ENCODE data around the gene KRTAP5-5.
"Not testable (repeated sequence)": the region's sequence is repeated elsewhere in the genome, so short reads cannot be mapped to it uniquely, and the experiment has no call there.

Gene KRTAP5-5

GRCh38 chr11:1643146-1643690, 13.6 kb downstream of the KRTAP5-5 start:
- peaks cover 3% of the 10 kb centered on the region; the same call in 1 of the 2 replicates for H3K27me3 ChIP-seq (ENCODE audit: insufficient read depth, low read length)
- 95% methylated on average over 18 of the region's 20 CpGs for WGBS
- no peak overlapping the region for H3K9ac ChIP-seq (ENCODE audit: low read depth, low read length)
- H3K4me3 ChIP-seq (ENCODE audit: low read length): no peak overlapping the region
- no peak overlapping the region for H3K27ac ChIP-seq (ENCODE audit: low read depth, low read length)
- no peaks in the 10 kb centered on the region for H3K36me3 ChIP-seq (ENCODE audit: insufficient read depth, low read length)
- no peaks in the 10 kb centered on the region for H3K4me1 ChIP-seq (ENCODE audit: insufficient read depth, low read length)
- H3K9me3 ChIP-seq (ENCODE audit: insufficient read depth, low read depth, low read length): no peaks in the 10 kb centered on the region

GRCh38 chr11:1644601-1645356, 15.2 kb downstream of the KRTAP5-5 start:
- Histone ChIP-seq H3K27ac (ENCODE audit: low read depth, low read length) (no peak overlapping the region), H3K27me3 (ENCODE audit: insufficient read depth, low read length) (peaks cover 3% of the 10 kb centered on the region; the same call in 1 of the 2 replicates), H3K9ac (ENCODE audit: low read depth, low read length) (no peak overlapping the region), H3K36me3 (ENCODE audit: insufficient read depth, low read length) (no peaks in the 10 kb centered on the region), H3K9me3 (ENCODE audit: insufficient read depth, low read depth, low read length) (no peaks in the 10 kb centered on the region), H3K4me1 (ENCODE audit: insufficient read depth, low read length) (no peaks in the 10 kb centered on the region), H3K4me3 (ENCODE audit: low read length) (no peak overlapping the region)
- 92% methylated on average over 19 of the region's 20 CpGs for WGBS

GRCh38 chr11:1645357-1645821, 15.8 kb downstream of the KRTAP5-5 start:
- Histone ChIP-seq H3K9ac (ENCODE audit: low read depth, low read length) (no peak overlapping the region), H3K36me3 (ENCODE audit: insufficient read depth, low read length) (no peaks in the 10 kb centered on the region), H3K27ac (ENCODE audit: low read depth, low read length) (no peak overlapping the region), H3K27me3 (ENCODE audit: insufficient read depth, low read length) (peaks cover 3% of the 10 kb centered on the region; the same call in 1 of the 2 replicates), H3K4me3 (ENCODE audit: low read length) (no peak overlapping the region), H3K9me3 (ENCODE audit: insufficient read depth, low read depth, low read length) (no peaks in the 10 kb centered on the region), H3K4me1 (ENCODE audit: insufficient read depth, low read length) (no peaks in the 10 kb centered on the region)
- 92% methylated on average over 12 of the region's 12 CpGs for WGBS

- H3K4me3 ChIP-seq (ENCODE audit: low read length); H3K9me3 ChIP-seq (ENCODE audit: insufficient read depth, low read depth, low read length); H3K27me3 ChIP-seq (ENCODE audit: insufficient read depth, low read length); H3K27ac ChIP-seq (ENCODE audit: low read depth, low read length); H3K9ac ChIP-seq (ENCODE audit: low read depth, low read length); H3K36me3 ChIP-seq (ENCODE audit: insufficient read depth, low read length); H3K4me1 ChIP-seq (ENCODE audit: insufficient read depth, low read length): not testable (repeated sequence)
- WGBS: 80% methylated on average over 8 of the region's 10 CpGs
These were observed 17.0 kb downstream of the KRTAP5-5 start for GRCh38 chr11:1646540-1646939.

- Histone ChIP-seq H3K27me3 (ENCODE audit: insufficient read depth, low read length) (peaks cover 3% of the 10 kb centered on the region), H3K27ac (ENCODE audit: low read depth, low read length) (no peak overlapping the region), H3K36me3 (ENCODE audit: insufficient read depth, low read length) (no peaks in the 10 kb centered on the region), H3K4me3 (ENCODE audit: low read length) (no peak overlapping the region), H3K9me3 (ENCODE audit: insufficient read depth, low read depth, low read length) (no peaks in the 10 kb centered on the region), H3K4me1 (ENCODE audit: insufficient read depth, low read length) (no peaks in the 10 kb centered on the region), H3K9ac (ENCODE audit: low read depth, low read length) (no peak overlapping the region)
- 93% methylated on average over 35 of the region's 35 CpGs for WGBS
These were observed 18.5 kb downstream of the KRTAP5-5 start for GRCh38 chr11:1647901-1648652.

GRCh38 chr11:1648653-1649420, 19.3 kb downstream of the KRTAP5-5 start:
- H3K9me3 ChIP-seq (ENCODE audit: insufficient read depth, low read depth, low read length): no peaks in the 10 kb centered on the region
- H3K4me3 ChIP-seq (ENCODE audit: low read length): no peak overlapping the region
- H3K27me3 ChIP-seq (ENCODE audit: insufficient read depth, low read length): peaks cover 7% of the 10 kb centered on the region
- H3K9ac ChIP-seq (ENCODE audit: low read depth, low read length): no peak overlapping the region
- H3K27ac ChIP-seq (ENCODE audit: low read depth, low read length): no peak overlapping the region
- no peaks in the 10 kb centered on the region for H3K4me1 ChIP-seq (ENCODE audit: insufficient read depth, low read length)
- no peaks in the 10 kb centered on the region for H3K36me3 ChIP-seq (ENCODE audit: insufficient read depth, low read length)
- 92% methylated on average over 28 of the region's 28 CpGs for WGBS

- Histone ChIP-seq H3K27ac (ENCODE audit: low read depth, low read length) (no peak overlapping the region), H3K9me3 (ENCODE audit: insufficient read depth, low read depth, low read length) (no peaks in the 10 kb centered on the region), H3K36me3 (ENCODE audit: insufficient read depth, low read length) (no peaks in the 10 kb centered on the region), H3K27me3 (ENCODE audit: insufficient read depth, low read length) (peaks cover 11% of the 10 kb centered on the region), H3K4me3 (ENCODE audit: low read length) (no peak overlapping the region), H3K9ac (ENCODE audit: low read depth, low read length) (no peak overlapping the region), H3K4me1 (ENCODE audit: insufficient read depth, low read length) (no peaks in the 10 kb centered on the region)
- 80% methylated on average over 15 of the region's 15 CpGs for WGBS
These were observed 20.7 kb downstream of the KRTAP5-5 start for GRCh38 chr11:1650034-1650917.

- no peak overlapping the region for H3K9ac ChIP-seq (ENCODE audit: low read depth, low read length)
- no peak overlapping the region for H3K27ac ChIP-seq (ENCODE audit: low read depth, low read length)
- H3K4me1 ChIP-seq (ENCODE audit: insufficient read depth, low read length): no peaks in the 10 kb centered on the region
- peaks cover 11% of the 10 kb centered on the region for H3K27me3 ChIP-seq (ENCODE audit: insufficient read depth, low read length)
- no peaks in the 10 kb centered on the region for H3K9me3 ChIP-seq (ENCODE audit: insufficient read depth, low read depth, low read length)
- WGBS: 73% methylated on average over 5 of the region's 5 CpGs
- H3K4me3 ChIP-seq (ENCODE audit: low read length): no peak overlapping the region
- H3K36me3 ChIP-seq (ENCODE audit: insufficient read depth, low read length): no peaks in the 10 kb centered on the region
These were observed 21.3 kb downstream of the KRTAP5-5 start for GRCh38 chr11:1650918-1651262.

- no peak overlapping the region for H3K27ac ChIP-seq (ENCODE audit: low read depth, low read length)
- no peak overlapping the region for H3K4me3 ChIP-seq (ENCODE audit: low read length)
- peaks cover 11% of the 10 kb centered on the region for H3K27me3 ChIP-seq (ENCODE audit: insufficient read depth, low read length)
- H3K36me3 ChIP-seq (ENCODE audit: insufficient read depth, low read length): no peaks in the 10 kb centered on the region
- no peaks in the 10 kb centered on the region for H3K4me1 ChIP-seq (ENCODE audit: insufficient read depth, low read length)
- no peaks in the 10 kb centered on the region for H3K9me3 ChIP-seq (ENCODE audit: insufficient read depth, low read depth, low read length)
- H3K9ac ChIP-seq (ENCODE audit: low read depth, low read length): no peak overlapping the region
- WGBS: 87% methylated on average over 7 of the region's 7 CpGs
These were observed 21.9 kb downstream of the KRTAP5-5 start for GRCh38 chr11:1651411-1651980.

GRCh38 chr11:1652026-1652425, 22.5 kb downstream of the KRTAP5-5 start:
- no peak overlapping the region for H3K27ac ChIP-seq (ENCODE audit: low read depth, low read length)
- no peak overlapping the region for H3K9ac ChIP-seq (ENCODE audit: low read depth, low read length)
- H3K4me3 ChIP-seq (ENCODE audit: low read length): no peak overlapping the region
- H3K9me3 ChIP-seq (ENCODE audit: insufficient read depth, low read depth, low read length): no peaks in the 10 kb centered on the region
- peaks cover 11% of the 10 kb centered on the region for H3K27me3 ChIP-seq (ENCODE audit: insufficient read depth, low read length)
- 85% methylated on average over 19 of the region's 19 CpGs for WGBS
- H3K4me1 ChIP-seq (ENCODE audit: insufficient read depth, low read length): no peaks in the 10 kb centered on the region
- no peaks in the 10 kb centered on the region for H3K36me3 ChIP-seq (ENCODE audit: insufficient read depth, low read length)

Measured in HUES64 (cell line).